ENCODE measurements around the gene MTHFR.

Gene MTHFR

DNA sequence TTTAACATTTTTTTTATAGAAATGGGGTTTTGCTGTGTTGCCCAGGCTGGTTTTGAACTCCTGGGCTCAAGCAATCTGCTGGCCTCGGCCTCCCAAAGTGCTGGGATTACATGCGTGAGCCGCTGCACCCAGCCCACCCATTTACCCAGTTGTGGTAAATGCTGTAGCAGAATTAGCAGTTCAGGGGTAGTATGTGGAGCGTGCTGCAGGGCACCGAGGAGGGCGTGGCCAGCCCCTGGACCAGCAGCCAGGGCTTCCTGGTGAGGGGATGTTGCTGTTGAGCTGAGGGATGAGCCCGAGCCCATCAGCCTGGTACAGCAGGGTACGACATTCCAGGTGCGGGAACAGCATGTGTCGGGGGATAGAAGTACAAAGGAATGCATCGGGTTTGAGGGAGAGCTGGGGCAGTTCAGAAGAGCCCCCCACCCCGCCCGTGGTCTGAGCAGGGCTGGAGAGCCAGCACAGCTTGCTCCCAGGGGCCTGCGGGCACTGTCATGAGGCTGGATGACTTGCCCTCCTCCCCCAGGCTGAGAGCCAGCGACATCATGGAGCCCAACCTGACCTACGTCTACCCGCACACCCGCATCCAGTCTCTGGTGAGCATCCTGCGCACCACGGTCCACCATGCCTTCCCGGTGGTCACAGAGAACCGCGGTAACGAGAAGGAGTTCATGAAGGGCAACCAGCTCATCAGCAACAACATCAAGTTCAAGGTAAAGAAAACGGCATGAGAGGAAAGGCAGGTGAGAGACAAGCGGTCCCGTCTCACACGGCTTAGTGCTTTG, 29.9 kb upstream of the MTHFR start:
- TF ChIP-seq REST (IDR thresholded peaks at IDR 0.05; ENCODE audit: insufficient replicate concordance, low read depth) (no peak), SPI1 (IDR thresholded peaks at IDR 0.05; ENCODE audit: borderline replicate concordance, low read depth) (no peak), POLR2AphosphoS5 (IDR thresholded peaks at IDR 0.05; ENCODE audit: low read depth) (no peak), GABPA (IDR thresholded peaks at IDR 0.05; ENCODE audit: low read depth) (no peak)
- TF ChIP-seq, protein P1, sequence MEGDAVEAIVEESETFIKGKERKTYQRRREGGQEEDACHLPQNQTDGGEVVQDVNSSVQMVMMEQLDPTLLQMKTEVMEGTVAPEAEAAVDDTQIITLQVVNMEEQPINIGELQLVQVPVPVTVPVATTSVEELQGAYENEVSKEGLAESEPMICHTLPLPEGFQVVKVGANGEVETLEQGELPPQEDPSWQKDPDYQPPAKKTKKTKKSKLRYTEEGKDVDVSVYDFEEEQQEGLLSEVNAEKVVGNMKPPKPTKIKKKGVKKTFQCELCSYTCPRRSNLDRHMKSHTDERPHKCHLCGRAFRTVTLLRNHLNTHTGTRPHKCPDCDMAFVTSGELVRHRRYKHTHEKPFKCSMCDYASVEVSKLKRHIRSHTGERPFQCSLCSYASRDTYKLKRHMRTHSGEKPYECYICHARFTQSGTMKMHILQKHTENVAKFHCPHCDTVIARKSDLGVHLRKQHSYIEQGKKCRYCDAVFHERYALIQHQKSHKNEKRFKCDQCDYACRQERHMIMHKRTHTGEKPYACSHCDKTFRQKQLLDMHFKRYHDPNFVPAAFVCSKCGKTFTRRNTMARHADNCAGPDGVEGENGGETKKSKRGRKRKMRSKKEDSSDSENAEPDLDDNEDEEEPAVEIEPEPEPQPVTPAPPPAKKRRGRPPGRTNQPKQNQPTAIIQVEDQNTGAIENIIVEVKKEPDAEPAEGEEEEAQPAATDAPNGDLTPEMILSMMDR (IDR thresholded peaks at IDR 0.05; ENCODE audit: insufficient read depth, low read length), result no peak
- no peaks in the 10 kb centered on the region for H3K27me3 ChIP-seq (ENCODE audit: insufficient read depth, poor library complexity, severe bottlenecking)
- H3K27ac ChIP-seq (replicated peaks), result no peak overlapping the region
- no peak for DNase-seq (ENCODE audit: low read depth in 1 of 2, low spot score in 1 of 2)
- H3K4me3 ChIP-seq (replicated peaks; ENCODE audit: insufficient read depth, low read length), result no peak overlapping the region

- TF ChIP-seq, protein P1 (IDR thresholded peaks at IDR 0.05; ENCODE audit: insufficient read depth, low read length), result no peak
- TF ChIP-seq SPI1 (IDR thresholded peaks at IDR 0.05; ENCODE audit: borderline replicate concordance, low read depth) (no peak), REST (IDR thresholded peaks at IDR 0.05; ENCODE audit: insufficient replicate concordance, low read depth) (no peak), GABPA (IDR thresholded peaks at IDR 0.05; ENCODE audit: low read depth) (no peak), POLR2AphosphoS5 (IDR thresholded peaks at IDR 0.05; ENCODE audit: low read depth) (no peak)
- no peak for DNase-seq (ENCODE audit: low read depth in 1 of 2, low spot score in 1 of 2)
- Histone ChIP-seq H3K4me3 (replicated peaks; ENCODE audit: insufficient read depth, low read length) (no peak overlapping the region), H3K27me3 (ENCODE audit: insufficient read depth, poor library complexity, severe bottlenecking) (no peaks in the 10 kb centered on the region), H3K27ac (replicated peaks) (no peak overlapping the region)
These were observed 28.1 kb upstream of the MTHFR start for GRCh38 chr1:11833900-11834299.

GRCh38 chr1:11833497-11833896, 27.7 kb upstream of the MTHFR start:
- Histone ChIP-seq H3K27me3 (ENCODE audit: insufficient read depth, poor library complexity, severe bottlenecking) (no peaks in the 10 kb centered on the region), H3K27ac (replicated peaks) (no peak overlapping the region), H3K4me3 (replicated peaks; ENCODE audit: insufficient read depth, low read length) (no peak overlapping the region)
- TF ChIP-seq, protein P1 (IDR thresholded peaks at IDR 0.05; ENCODE audit: insufficient read depth, low read length), result no peak
- TF ChIP-seq SPI1 (IDR thresholded peaks at IDR 0.05; ENCODE audit: borderline replicate concordance, low read depth) (no peak), POLR2AphosphoS5 (IDR thresholded peaks at IDR 0.05; ENCODE audit: low read depth) (no peak), GABPA (IDR thresholded peaks at IDR 0.05; ENCODE audit: low read depth) (no peak), REST (IDR thresholded peaks at IDR 0.05; ENCODE audit: insufficient replicate concordance, low read depth) (no peak)
- DNase-seq (ENCODE audit: low read depth in 1 of 2, low spot score in 1 of 2), result no peak

Measured in HL-60 (cell line).